HepG2 (cell line): Measurements from ENCODE around the gene MRPL51. TPM values are rescaled to one million over a fixed set of nuclear protein-coding genes. Genes with fewer than 3 reads are reported as not detected.
"Not testable (repeated sequence)": the region's sequence is repeated elsewhere in the genome, so short reads cannot be mapped to it uniquely, and the experiment has no call there.

Source experiments
- ATAC-seq: fragments of 200-7000 bp; cut with Tn5 transposase; 3 replicates; pipeline ENCODE4 v1.9.1; 2020; ENCODE audit warnings: mild to moderate bottlenecking, moderate library complexity
- BruUV-seq: library from RNA; stranded (reverse); fragments of 400-500 nt; replicated peaks from 2 replicates; lab custom pipeline; 2021; lab: Mats Ljungman, UMichigan
- CTCF ChIA-PET: fragments of 300-600 bp; formaldehyde crosslinking; extraction: SDS; loops from one replicate; lab custom pipeline; 2021; ENCODE audit warnings: low total read pairs, inconsistent platforms, low intra/inter-chr PET ratio; lab: Yijun Ruan, JAX
- POLR2A ChIA-PET: fragments of 350-600 bp; sonication (Branson Sonifier 250); formaldehyde crosslinking; loops from one replicate; lab custom pipeline; 2020; ENCODE audit warnings: antibody characterized with exemption, inconsistent platforms; lab: Yijun Ruan, JAX
- DNase-seq: peaks from one replicate; pipeline ENCODE4 v3.0.0-alpha.2; 2015; ENCODE audit warnings: low spot score
- FAIRE-seq: peaks from 3 replicates; lab custom pipeline; 2011; peaks lifted over from hg19 to GRCh38; lab: Jason Lieb, UNC
- H2AFZ ChIP-seq: one replicate; pipeline ENCODE4 v1.6.1; 2011; ENCODE audit warnings: low read length, inconsistent platforms
- H3K27ac ChIP-seq: fragments of 300-600 bp; 3 replicates; pipeline ENCODE4 v1.8.0; 2011; ENCODE audit warnings: mixed run types, mild to moderate bottlenecking, mixed read lengths, low read length, inconsistent platforms; ENCODE audit not compliant: insufficient read depth; ENCODE audit errors: extremely low read length
- H3K27me3 ChIP-seq, 2 experiments: fragments of 200-600 bp in 1 of 2; 2 replicates in 1 of 2; 3 replicates in 1 of 2; pipeline versions ENCODE4 v1.6.0 to v1.8.0; 2011; ENCODE audit warnings: low read length in 2 of 2, mild to moderate bottlenecking in 2 of 2, moderate library complexity in 2 of 2, inconsistent platforms in 1 of 2; ENCODE audit not compliant: insufficient read depth in 2 of 2, control insufficient read depth in 1 of 2
- H3K36me3 ChIP-seq, 2 experiments: fragments of 200-600 bp in 1 of 2; replicated peaks in 1 of 2; 2 replicates in 1 of 2; 3 replicates in 1 of 2; pipeline versions ENCODE4 v1.5.1 to v1.8.0; 2011; ENCODE audit warnings: low read length in 2 of 2, inconsistent platforms in 1 of 2; ENCODE audit not compliant: insufficient read depth in 2 of 2, control insufficient read depth in 1 of 2
- H3K4me1 ChIP-seq: 2 replicates; pipeline ENCODE4 v1.5.1; 2012; ENCODE audit warnings: low read length, inconsistent platforms; ENCODE audit not compliant: insufficient read depth
- H3K4me2 ChIP-seq: 2 replicates; pipeline ENCODE4 v1.6.0; 2011; ENCODE audit warnings: low read depth, low read length, inconsistent platforms
- H3K4me3 ChIP-seq, 3 experiments: fragments of 200-600 bp in 1 of 3; sonication (generic), shearing (Covaris generic) in 1 of 3; replicated peaks in 1 of 3; 2 replicates each; pipeline ENCODE4 v1.5.1; 2011 to 2016; ENCODE audit warnings: low read length in 3 of 3, inconsistent platforms in 2 of 3, low read depth in 2 of 3, mild to moderate bottlenecking in 2 of 3, control low read depth in 1 of 3, mixed read lengths in 1 of 3; ENCODE audit not compliant: insufficient read depth in 1 of 3
- H3K79me2 ChIP-seq: one replicate; pipeline ENCODE4 v1.6.1; 2011; ENCODE audit warnings: low read length, inconsistent platforms; ENCODE audit not compliant: insufficient read depth
- H3K9ac ChIP-seq: 2 replicates; pipeline ENCODE4 v1.6.0; 2011; ENCODE audit warnings: mild to moderate bottlenecking, low read depth, low read length, inconsistent platforms; ENCODE audit not compliant: insufficient read depth
- H3K9me3 ChIP-seq: 2 replicates; pipeline ENCODE4 v1.5.1; 2012; ENCODE audit warnings: mild to moderate bottlenecking, low read length
- H4K20me1 ChIP-seq: 2 replicates; pipeline ENCODE4 v1.6.0; 2011; ENCODE audit warnings: inconsistent platforms, mild to moderate bottlenecking, low read length, moderate library complexity; ENCODE audit not compliant: insufficient read depth
- NFYB ChIP-seq: sonication (generic); formaldehyde crosslinking; IDR thresholded peaks from 2 replicates; pipeline ENCODE4 v1.4.0; 2020; ENCODE audit warnings: missing genetic modification reagents
- TBX2 ChIP-seq: sonication (generic); formaldehyde crosslinking; IDR thresholded peaks from 2 replicates; pipeline ENCODE4 v1.5.0; 2020; ENCODE audit warnings: missing genetic modification reagents, mild to moderate bottlenecking, borderline replicate concordance
- TOPORS ChIP-seq: sonication (generic); formaldehyde crosslinking; IDR thresholded peaks from 2 replicates; pipeline ENCODE4 v1.8.0; 2023; ENCODE audit warnings: mild to moderate bottlenecking, missing genetic modification reagents
- ZBTB20 ChIP-seq: sonication (generic); formaldehyde crosslinking; IDR thresholded peaks from 2 replicates; pipeline ENCODE4 v1.8.1; 2023; ENCODE audit warnings: missing genetic modification reagents, low read depth, mild to moderate bottlenecking, borderline replicate concordance
- ZBTB7B ChIP-seq: sonication (generic); formaldehyde crosslinking; IDR thresholded peaks from 2 replicates; pipeline ENCODE4 v1.4.0; 2020; ENCODE audit warnings: missing genetic modification reagents
- ZNF547 ChIP-seq: sonication (generic); formaldehyde crosslinking; IDR thresholded peaks from 2 replicates; pipeline ENCODE4 v1.5.1; 2020; ENCODE audit warnings: mild to moderate bottlenecking, missing genetic modification reagents
- WGBS: methylation state at CpG from one replicate; pipeline ENCODE4 v1.1.6; 2017; ENCODE audit warnings: low lambda C conversion rate; 5-methylcytosine and 5-hydroxymethylcytosine counted together
- in situ Hi-C: cut with HindIII; loops from 2 replicates; pipeline ENCODE4 v1.10.0; 2017; ENCODE audit warnings: low pct_unique_long_range_greater_than_20kb; ENCODE audit not compliant: extremely low pct_ligation_motif_present
- intact Hi-C: fragments of 100-400 bp; cut with micrococcal nuclease; formaldehyde crosslinking; loops from one replicate; pipeline ENCODE4 v1.10.0; 2022; ENCODE audit not compliant: unreplicated experiment
- polyA plus RNA-seq, 8 experiments: library from polyadenylated mRNA; depleted of rRNA in 3 of 8; stranded (reverse) in 7 of 8; unstranded in 1 of 8; fragments of >200 nt; fragmentation: Illumina TruSeq in 4 of 8; extraction: Trizol in 4 of 8; gene quantifications; 2 replicates each; pipeline versions ENCODE4 v1.2.1 to v1.2.3, GENCODE V29; 2011 to 2016; ENCODE audit warnings: low read depth in 4 of 8, missing spikeins in 1 of 8, mixed read lengths in 1 of 8; ENCODE audit not compliant: insufficient read depth in 1 of 8
- total RNA-seq, 5 experiments: library from RNA; depleted of rRNA; stranded (reverse); fragments of >200 nt; fragmentation: Illumina TruSeq; extraction: Trizol; gene quantifications; 2 replicates each; pipeline ENCODE4 v1.2.3, GENCODE V29; 2016; ENCODE audit warnings: low read depth in 1 of 5
- TF ChIP-seq, protein P1 (sequence below): sonication (generic); formaldehyde crosslinking; IDR thresholded peaks from 2 replicates; pipeline ENCODE4 v1.4.0; 2020; ENCODE audit warnings: missing genetic modification reagents
- TF ChIP-seq, protein P2 (sequence below): IDR thresholded peaks from 2 replicates; pipeline ENCODE4 v1.6.1; 2016; ENCODE audit warnings: mild to moderate bottlenecking

The MRPL51 gene
- total and polyA plus RNA-seq, 2 of the 13 experiments (the other 11 are each of a cell fraction or from before 2014, with no cell fraction given) = 64.8 to 278 TPM

DNA sequence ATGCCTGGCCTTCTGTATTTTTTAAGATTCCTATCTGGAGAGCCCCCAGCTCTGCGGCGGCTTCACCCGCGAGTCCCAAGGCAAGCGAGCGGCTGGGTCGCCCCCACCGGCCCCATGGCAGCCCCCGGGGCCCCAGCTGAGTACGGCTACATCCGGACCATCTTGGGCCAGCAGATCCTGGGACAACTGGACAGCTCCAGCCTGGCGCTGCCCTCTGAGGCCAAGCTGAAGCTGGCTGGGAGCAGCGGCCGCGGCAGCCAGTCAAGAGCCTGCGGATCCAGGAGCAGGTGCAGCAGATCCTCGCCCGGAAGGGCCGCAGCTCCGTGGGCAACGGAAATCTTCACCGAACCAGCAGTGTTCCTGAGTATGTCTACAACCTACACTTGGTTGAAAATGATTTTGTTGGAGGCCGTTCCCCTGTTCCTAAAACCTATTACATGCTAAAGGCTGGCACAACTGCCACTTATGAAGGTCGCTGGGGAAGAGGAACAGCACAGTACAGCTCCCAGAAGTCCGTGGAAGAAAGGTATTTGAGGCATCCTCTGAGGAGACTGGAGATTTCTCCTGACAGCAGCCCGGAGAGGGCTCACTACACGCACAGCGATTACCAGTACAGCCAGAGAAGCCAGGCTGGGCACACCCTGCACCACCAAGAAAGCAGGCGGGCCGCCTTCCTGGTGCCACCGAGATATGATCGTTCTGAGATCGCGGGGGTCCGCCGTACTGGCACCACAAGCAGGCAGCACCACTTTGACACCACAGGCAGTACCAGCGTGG, 15.3 kb downstream of the MRPL51 start:
- H3K4me2 ChIP-seq, H3K27ac ChIP-seq, H3K9me3 ChIP-seq, H3K36me3 ChIP-seq, FAIRE-seq, BruUV-seq, ATAC-seq, POLR2A ChIA-PET, DNase-seq, H3K4me3 ChIP-seq, H3K9ac ChIP-seq, in situ Hi-C loops, H4K20me1 ChIP-seq, H3K79me2 ChIP-seq, H2AFZ ChIP-seq, CTCF ChIA-PET: not testable (repeated sequence)
- intact Hi-C loops = loop anchor here (10.0 kb wide), 1 partner anchor 57 kb away; the partner anchor contains the start of gene GAPDH
- Histone ChIP-seq H3K27me3 (peaks cover 1 to 19% of the 10 kb centered on the region in 2 experiments; a peak in 2 of 5 replicates), H3K4me1 (peaks cover 17% of the 10 kb centered on the region)
- WGBS = 66% methylated on average over 21 of the region's 37 CpGs

DNA sequence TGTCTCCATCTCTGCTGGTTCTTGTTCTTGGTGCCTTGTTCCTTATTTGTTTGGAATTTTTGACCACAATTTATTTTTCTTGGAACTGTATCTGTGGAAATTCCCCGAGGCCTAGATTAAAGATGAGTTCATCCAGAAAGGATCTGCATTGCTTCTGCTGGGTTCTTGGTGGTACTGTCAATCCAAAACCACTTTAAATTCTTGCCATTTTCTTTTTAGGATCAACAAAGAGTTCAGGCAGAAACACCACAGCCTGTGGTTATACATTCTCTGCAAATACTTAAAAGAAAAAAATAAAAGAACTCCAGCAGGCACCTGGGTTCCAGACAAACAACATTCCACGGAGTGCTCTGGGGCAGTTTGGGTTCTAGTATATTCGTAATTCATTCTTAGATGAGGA, 16.6 kb downstream of the MRPL51 start:
- FAIRE-seq (no peak), DNase-seq (no peak), ATAC-seq (no peak)
- peaks cover 23% of the 10 kb centered on the region for H3K4me1 ChIP-seq
- no peak overlapping the region for H2AFZ ChIP-seq
- BruUV-seq = no TSS peak
- H3K4me2 ChIP-seq = no peak overlapping the region
- CTCF ChIA-PET = no interaction called here
- intact Hi-C loops = loop anchor here (10.0 kb wide), 1 partner anchor 58 kb away; the partner anchor contains the start of gene GAPDH
- no peaks in the 10 kb centered on the region for H3K9me3 ChIP-seq
- H3K36me3 ChIP-seq = no peaks in the 10 kb centered on the region
- H3K9ac ChIP-seq = no peak overlapping the region
- H4K20me1 ChIP-seq = no peaks in the 10 kb centered on the region
- in situ Hi-C loops = no loop called here
- POLR2A ChIA-PET = no interaction called here
- peaks cover 1 to 19% of the 10 kb centered on the region in 2 experiments; a peak in 2 of 5 replicates for H3K27me3 ChIP-seq
- H3K27ac ChIP-seq = no peak overlapping the region
- WGBS = 17% methylated on average over 3 of the region's 3 CpGs
- H3K4me3 ChIP-seq = no peak overlapping the region
- no peaks in the 10 kb centered on the region for H3K79me2 ChIP-seq
- TF ChIP-seq ZBTB20 (no peak), ZNF547 (no peak), TOPORS (CRISPR knock-in tag) (no peak), NFYB (CRISPR knock-in tag) (no peak), TBX2 (CRISPR knock-in tag) (no peak), ZBTB7B (CRISPR knock-in tag) (no peak)
- TF ChIP-seq, protein P1, sequence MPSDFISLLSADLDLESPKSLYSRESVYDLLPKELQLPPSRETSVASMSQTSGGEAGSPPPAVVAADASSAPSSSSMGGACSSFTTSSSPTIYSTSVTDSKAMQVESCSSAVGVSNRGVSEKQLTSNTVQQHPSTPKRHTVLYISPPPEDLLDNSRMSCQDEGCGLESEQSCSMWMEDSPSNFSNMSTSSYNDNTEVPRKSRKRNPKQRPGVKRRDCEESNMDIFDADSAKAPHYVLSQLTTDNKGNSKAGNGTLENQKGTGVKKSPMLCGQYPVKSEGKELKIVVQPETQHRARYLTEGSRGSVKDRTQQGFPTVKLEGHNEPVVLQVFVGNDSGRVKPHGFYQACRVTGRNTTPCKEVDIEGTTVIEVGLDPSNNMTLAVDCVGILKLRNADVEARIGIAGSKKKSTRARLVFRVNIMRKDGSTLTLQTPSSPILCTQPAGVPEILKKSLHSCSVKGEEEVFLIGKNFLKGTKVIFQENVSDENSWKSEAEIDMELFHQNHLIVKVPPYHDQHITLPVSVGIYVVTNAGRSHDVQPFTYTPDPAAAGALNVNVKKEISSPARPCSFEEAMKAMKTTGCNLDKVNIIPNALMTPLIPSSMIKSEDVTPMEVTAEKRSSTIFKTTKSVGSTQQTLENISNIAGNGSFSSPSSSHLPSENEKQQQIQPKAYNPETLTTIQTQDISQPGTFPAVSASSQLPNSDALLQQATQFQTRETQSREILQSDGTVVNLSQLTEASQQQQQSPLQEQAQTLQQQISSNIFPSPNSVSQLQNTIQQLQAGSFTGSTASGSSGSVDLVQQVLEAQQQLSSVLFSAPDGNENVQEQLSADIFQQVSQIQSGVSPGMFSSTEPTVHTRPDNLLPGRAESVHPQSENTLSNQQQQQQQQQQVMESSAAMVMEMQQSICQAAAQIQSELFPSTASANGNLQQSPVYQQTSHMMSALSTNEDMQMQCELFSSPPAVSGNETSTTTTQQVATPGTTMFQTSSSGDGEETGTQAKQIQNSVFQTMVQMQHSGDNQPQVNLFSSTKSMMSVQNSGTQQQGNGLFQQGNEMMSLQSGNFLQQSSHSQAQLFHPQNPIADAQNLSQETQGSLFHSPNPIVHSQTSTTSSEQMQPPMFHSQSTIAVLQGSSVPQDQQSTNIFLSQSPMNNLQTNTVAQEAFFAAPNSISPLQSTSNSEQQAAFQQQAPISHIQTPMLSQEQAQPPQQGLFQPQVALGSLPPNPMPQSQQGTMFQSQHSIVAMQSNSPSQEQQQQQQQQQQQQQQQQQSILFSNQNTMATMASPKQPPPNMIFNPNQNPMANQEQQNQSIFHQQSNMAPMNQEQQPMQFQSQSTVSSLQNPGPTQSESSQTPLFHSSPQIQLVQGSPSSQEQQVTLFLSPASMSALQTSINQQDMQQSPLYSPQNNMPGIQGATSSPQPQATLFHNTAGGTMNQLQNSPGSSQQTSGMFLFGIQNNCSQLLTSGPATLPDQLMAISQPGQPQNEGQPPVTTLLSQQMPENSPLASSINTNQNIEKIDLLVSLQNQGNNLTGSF (CRISPR knock-in tag) = no peak
- TF ChIP-seq, protein P2, sequence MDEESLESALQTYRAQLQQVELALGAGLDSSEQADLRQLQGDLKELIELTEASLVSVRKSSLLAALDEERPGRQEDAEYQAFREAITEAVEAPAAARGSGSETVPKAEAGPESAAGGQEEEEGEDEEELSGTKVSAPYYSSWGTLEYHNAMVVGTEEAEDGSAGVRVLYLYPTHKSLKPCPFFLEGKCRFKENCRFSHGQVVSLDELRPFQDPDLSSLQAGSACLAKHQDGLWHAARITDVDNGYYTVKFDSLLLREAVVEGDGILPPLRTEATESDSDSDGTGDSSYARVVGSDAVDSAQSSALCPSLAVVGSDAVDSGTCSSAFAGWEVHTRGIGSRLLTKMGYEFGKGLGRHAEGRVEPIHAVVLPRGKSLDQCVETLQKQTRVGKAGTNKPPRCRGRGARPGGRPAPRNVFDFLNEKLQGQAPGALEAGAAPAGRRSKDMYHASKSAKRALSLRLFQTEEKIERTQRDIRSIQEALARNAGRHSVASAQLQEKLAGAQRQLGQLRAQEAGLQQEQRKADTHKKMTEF = no peak
